A549 (cell line): ENCODE data around the gene MLLT3. TPM values are rescaled to one million over a fixed set of nuclear protein-coding genes. Genes with fewer than 3 reads are reported as not detected.
A peak's percentile ranks its signal among the peaks of the same experiment; 100 is the strongest.

Experiments
- ATAC-seq, 2 experiments: fragments of 200-7000 bp in 1 of 2; fragments of >200 bp in 1 of 2; cut with Nextera tagmentation in 1 of 2; cut with Tn5 transposase in 1 of 2; 3 replicates each; pipeline versions ENCODE4 v1.8.0 to v1.9.1; 2018 to 2020; ENCODE audit warnings: mild to moderate bottlenecking in 1 of 2, moderate library complexity in 1 of 2
- CTCF ChIA-PET: fragments of 300-600 bp; sonication (Branson Sonifier 250); formaldehyde crosslinking; extraction: SDS; loops from one replicate; lab custom pipeline; 2021; ENCODE audit warnings: antibody characterized with exemption, inconsistent platforms; lab: Yijun Ruan, JAX
- POLR2A ChIA-PET: fragments of 350-600 bp; formaldehyde crosslinking; extraction: SDS; loops from one replicate; lab custom pipeline; 2021; ENCODE audit warnings: antibody characterized with exemption, inconsistent platforms; lab: Yijun Ruan, JAX
- DNase-seq, 2 experiments: peaks; one replicate each; pipeline versions ENCODE4 v3.0.0 to v3.0.0-alpha.2; 2011 to 2016; ENCODE audit warnings: low read depth in 1 of 2, low spot score in 1 of 2
- FAIRE-seq: peaks from 2 replicates; lab custom pipeline; 2011; peaks lifted over from hg19 to GRCh38; lab: Jason Lieb, UNC
- H3K27ac ChIP-seq, 2 experiments: fragments of >200 bp; sonication (Bioruptor Twin); formaldehyde crosslinking; 3 replicates each; pipeline ENCODE4 v1.5.1; 2016 to 2017
- H3K4me1 ChIP-seq: fragments of >200 bp; sonication (Bioruptor Twin); formaldehyde crosslinking; 3 replicates; pipeline ENCODE4 v1.6.1; 2016
- H3K4me2 ChIP-seq: fragments of >200 bp; sonication (Bioruptor Twin); formaldehyde crosslinking; 3 replicates; pipeline ENCODE4 v1.6.1; 2016
- H3K4me3 ChIP-seq: fragments of >200 bp; sonication (Bioruptor Twin); formaldehyde crosslinking; 3 replicates; pipeline ENCODE4 v1.5.1; 2016
- H3K9me3 ChIP-seq: fragments of >200 bp; sonication (Bioruptor Twin); formaldehyde crosslinking; 3 replicates; pipeline ENCODE4 v1.6.1; 2016
- ATOH8 ChIP-seq: fragments of 250-450 bp; sonication (Bioruptor Pico); IDR thresholded peaks from 2 replicates; pipeline ENCODE4 v1.5.0; 2020; ENCODE audit warnings: low read depth, mild to moderate bottlenecking, moderate library complexity
- BCL3 ChIP-seq: fragments of >200 bp; sonication (Bioruptor Twin); formaldehyde crosslinking; IDR thresholded peaks from 3 replicates; pipeline ENCODE4 v1.6.1; 2016
- BHLHE40 ChIP-seq: IDR thresholded peaks from 2 replicates; pipeline ENCODE4 v1.6.1; 2012; ENCODE audit warnings: low read depth, low read length, inconsistent platforms
- CEBPB ChIP-seq, 2 experiments: fragments of >200 bp in 1 of 2; sonication (Bioruptor Twin) in 1 of 2; formaldehyde crosslinking in 1 of 2; IDR thresholded peaks; 2 replicates each; pipeline ENCODE4 v1.6.1; 2012 to 2016
- CHD2 ChIP-seq: fragments of 150-350 bp; IDR thresholded peaks from 2 replicates; pipeline ENCODE4 v1.6.1; 2014; ENCODE audit warnings: low read length; ENCODE audit not compliant: partially characterized antibody
- CHD4 ChIP-seq: fragments of 200-600 bp; sonication (generic); IDR thresholded peaks from 2 replicates; pipeline ENCODE4 v1.6.1; 2016; ENCODE audit warnings: antibody characterized with exemption, mild to moderate bottlenecking, borderline replicate concordance
- EP300 ChIP-seq, 2 experiments: fragments of >200 bp; sonication (Bioruptor Twin); formaldehyde crosslinking; IDR thresholded peaks; 2 replicates in 1 of 2; 3 replicates in 1 of 2; pipeline ENCODE4 v1.6.1; 2016 to 2017
- ESRRA ChIP-seq: fragments of 150-350 bp; IDR thresholded peaks from 2 replicates; pipeline ENCODE4 v1.6.1; 2014; ENCODE audit warnings: mild to moderate bottlenecking, low read length, borderline replicate concordance
- FOSL2 ChIP-seq, 2 experiments: fragments of 450-650 bp in 1 of 2; fragments of >200 bp in 1 of 2; sonication (Bioruptor Twin) in 1 of 2; formaldehyde crosslinking; IDR thresholded peaks; 2 replicates each; pipeline versions ENCODE4 v1.5.0 to v1.6.1; 2016 to 2020; ENCODE audit warnings: mild to moderate bottlenecking in 1 of 2, moderate library complexity in 1 of 2
- FOXS1 ChIP-seq: fragments of 250-450 bp; sonication (Bioruptor Pico); IDR thresholded peaks from 2 replicates; pipeline ENCODE4 v1.5.0; 2020; ENCODE audit warnings: mild to moderate bottlenecking, moderate library complexity
- GATA3 ChIP-seq: IDR thresholded peaks from 2 replicates; pipeline ENCODE4 v1.6.1; 2012; ENCODE audit warnings: borderline replicate concordance
- HDAC2 ChIP-seq: fragments of 200-600 bp; sonication (generic); IDR thresholded peaks from 2 replicates; pipeline ENCODE4 v1.6.1; 2016
- HEYL ChIP-seq: fragments of 250-450 bp; sonication (Bioruptor Pico); IDR thresholded peaks from 2 replicates; pipeline ENCODE4 v1.8.0; 2021; ENCODE audit warnings: mild to moderate bottlenecking, moderate library complexity
- JUN ChIP-seq, 2 experiments: fragments of >200 bp; sonication (Bioruptor Twin); formaldehyde crosslinking; IDR thresholded peaks; 2 replicates in 1 of 2; 3 replicates in 1 of 2; pipeline ENCODE4 v1.6.1; 2016 to 2017
- JUNB ChIP-seq: fragments of >200 bp; sonication (Bioruptor Twin); formaldehyde crosslinking; IDR thresholded peaks from 2 replicates; pipeline ENCODE4 v1.6.1; 2016
- KDM1A ChIP-seq: fragments of 200-600 bp; sonication (generic); IDR thresholded peaks from 2 replicates; pipeline ENCODE4 v1.6.1; 2016; ENCODE audit warnings: low read depth, mild to moderate bottlenecking
- MAFK ChIP-seq: fragments of 450-650 bp; IDR thresholded peaks from 2 replicates; pipeline ENCODE4 v1.6.1; 2014; ENCODE audit not compliant: partially characterized antibody
- NFE2L2 ChIP-seq: fragments of 150-350 bp; conservative IDR thresholded peaks from 2 replicates; pipeline ENCODE4 v1.6.1; 2014; ENCODE audit warnings: low read length
- RAD21 ChIP-seq, 2 experiments: fragments of >200 bp in 1 of 2; sonication (Bioruptor Twin) in 1 of 2; formaldehyde crosslinking in 1 of 2; IDR thresholded peaks in 1 of 2; conservative IDR thresholded peaks in 1 of 2; 2 replicates in 1 of 2; 3 replicates in 1 of 2; pipeline ENCODE4 v1.6.1; 2012 to 2018; ENCODE audit warnings: inconsistent platforms in 1 of 2
- RARB ChIP-seq: fragments of 250-450 bp; sonication (Bioruptor Pico); IDR thresholded peaks from 2 replicates; pipeline ENCODE4 v1.8.0; 2021; ENCODE audit warnings: mild to moderate bottlenecking, moderate library complexity
- RCOR1 ChIP-seq: fragments of 150-350 bp; IDR thresholded peaks from 2 replicates; pipeline ENCODE4 v1.6.1; 2014; ENCODE audit warnings: antibody characterized with exemption, low read length, low read depth
- RNF2 ChIP-seq: fragments of 200-600 bp; sonication (generic); IDR thresholded peaks from 2 replicates; pipeline ENCODE4 v1.6.1; 2016; ENCODE audit warnings: low read depth, mild to moderate bottlenecking, antibody characterized with exemption, moderate library complexity, borderline replicate concordance
- SMC3 ChIP-seq: fragments of >200 bp; sonication (Bioruptor Twin); formaldehyde crosslinking; IDR thresholded peaks from 3 replicates; pipeline ENCODE4 v1.6.1; 2018; ENCODE audit warnings: inconsistent platforms
- TFCP2L1 ChIP-seq: fragments of 250-450 bp; sonication (Bioruptor Pico); IDR thresholded peaks from 2 replicates; pipeline ENCODE4 v1.5.0; 2021; ENCODE audit warnings: mild to moderate bottlenecking
- WGBS: methylation state at CpG from one replicate; pipeline ENCODE4 v1.1.6; 2017; ENCODE audit errors: missing lambda C conversion rate; 5-methylcytosine and 5-hydroxymethylcytosine counted together
- polyA plus RNA-seq, 4 experiments: library from polyadenylated mRNA; depleted of rRNA in 3 of 4; stranded (reverse); fragments of >200 nt; fragmentation: RNase III in 1 of 4; extraction: RNeasy Plus Mini Kit Qiagen cat#74134 plus additional on column Dnase treatment in 1 of 4; gene quantifications; 2 replicates in 3 of 4; 3 replicates in 1 of 4; pipeline ENCODE4 v1.2.3, GENCODE V29; 2011 to 2017
- TF ChIP-seq, protein P1 (sequence below): IDR thresholded peaks from 2 replicates; pipeline ENCODE4 v1.6.1; 2012
- TF ChIP-seq, protein P2 (sequence below): fragments of 450-650 bp; IDR thresholded peaks from 2 replicates; pipeline ENCODE4 v1.6.1; 2014; ENCODE audit warnings: antibody characterized with exemption
- TF ChIP-seq, protein P3 (sequence below): fragments of 250-450 bp; sonication (Bioruptor Pico); IDR thresholded peaks from 2 replicates; pipeline ENCODE4 v1.5.0; 2021; ENCODE audit warnings: mild to moderate bottlenecking, moderate library complexity, borderline replicate concordance

MLLT3 gene
- polyA plus RNA-seq, 2 of the 4 experiments (the other 2 are of a cell fraction): 14.3 to 47.6 TPM

DNA sequence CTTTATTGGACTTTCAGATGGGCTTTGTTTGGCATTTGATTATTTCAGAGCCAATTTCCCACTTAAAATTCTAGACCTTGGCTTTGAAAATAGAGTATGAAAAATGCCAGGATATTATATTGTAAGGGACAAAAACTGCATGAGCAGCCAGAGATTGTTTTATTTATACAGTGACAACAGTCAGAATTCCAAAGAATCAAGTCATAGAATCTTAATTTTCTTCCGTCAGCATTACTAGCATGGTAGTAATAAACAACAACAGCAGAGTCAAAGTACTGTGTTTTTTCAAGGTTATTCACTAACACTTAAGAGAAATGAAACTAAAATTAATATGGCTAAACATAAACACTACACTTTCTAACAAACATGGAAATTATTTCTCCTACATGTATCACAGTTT, 52.2 kb downstream of the MLLT3 start:
- peak overlapping the region; percentile 80 to 82 for H3K27ac ChIP-seq
- DNase-seq: peak in 1 of 2 experiments; percentile 34

DNA sequence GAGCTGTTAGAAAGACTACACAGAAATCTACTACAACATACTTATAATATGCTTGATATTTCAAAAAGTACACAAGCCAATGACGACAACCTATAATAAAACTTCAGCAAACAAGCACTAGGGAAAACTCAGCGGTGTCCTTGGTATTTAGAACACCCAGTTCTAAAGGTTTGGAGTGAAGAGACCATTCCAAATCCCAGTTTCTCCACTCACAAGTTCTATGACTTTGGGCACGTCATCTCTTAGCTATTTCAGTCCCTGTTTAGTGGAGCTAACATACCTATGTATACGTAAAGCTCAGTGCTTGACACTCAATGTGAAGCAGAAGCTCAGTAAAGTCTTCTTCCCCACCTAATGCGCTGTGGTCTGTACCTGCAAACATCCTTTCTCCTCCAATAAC, 52.8 kb downstream of the MLLT3 start:
- FAIRE-seq: peak; percentile 65
- peak; percentile 72 to 82 for ATAC-seq
- Histone ChIP-seq H3K4me1 (peaks cover 64% of the 10 kb centered on the region), H3K4me3 (peak overlapping the region; percentile 31), H3K4me2 (peak overlapping the region; percentile 97), H3K27ac (peak overlapping the region; percentile 80 to 82), H3K9me3 (no peaks in the 10 kb centered on the region)
- under 1% methylated on average over 5 of the region's 5 CpGs for WGBS
- TF ChIP-seq, protein P1, sequence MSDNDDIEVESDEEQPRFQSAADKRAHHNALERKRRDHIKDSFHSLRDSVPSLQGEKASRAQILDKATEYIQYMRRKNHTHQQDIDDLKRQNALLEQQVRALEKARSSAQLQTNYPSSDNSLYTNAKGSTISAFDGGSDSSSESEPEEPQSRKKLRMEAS: 0 out of 2 replicates have a peak, but pooled peaks have one; percentile 12
- TF ChIP-seq CEBPB (IDR thresholded peaks at IDR 0.05): peak in 1 of 2 experiments; percentile 24; a peak in 1 of 4 replicates
- no peak for TF ChIP-seq RAD21 (conservative IDR thresholded peaks at IDR 0.05 in 1 of 2, IDR thresholded peaks at IDR 0.05 in 1 of 2)
- peak; percentile 63; the same call in 1 of the 2 replicates for TF ChIP-seq GATA3
- TF ChIP-seq JUNB: peak; percentile 29; the same call in 1 of the 2 replicates
- TF ChIP-seq HEYL: no peak
- TF ChIP-seq SMC3: no peak
- peak in 1 of 2 experiments; percentile 62 for DNase-seq
- CTCF ChIA-PET: interaction anchor here (0.9 to 1.7 kb wide), 3 partner anchors 13 to 56 kb away, joined by 3 to 5 read pairs (median 4); partner anchors contain the start of gene MLLT3
- POLR2A ChIA-PET: interaction anchor here (1.0 to 1.5 kb wide), 2 partner anchors 11 to 53 kb away, joined by 3 to 5 read pairs; partner anchors contain the start of gene MLLT3

More for the DNA sequence above, 52.2 kb downstream of the MLLT3 start:
- H3K4me1 ChIP-seq: peaks cover 60% of the 10 kb centered on the region
- peak overlapping the region; percentile 31 for H3K4me3 ChIP-seq
- ChIA-PET POLR2A (interaction anchor here (1.0 to 1.5 kb wide), 2 partner anchors 11 to 52 kb away, joined by 3 to 5 read pairs; partner anchors contain the start of gene MLLT3), CTCF (interaction anchor here (0.9 to 1.7 kb wide), 3 partner anchors 13 to 55 kb away, joined by 3 to 5 read pairs (median 4); partner anchors contain the start of gene MLLT3)
- ATAC-seq (peak; percentile 60 to 72; a peak in 4 of 6 replicates), FAIRE-seq (peak; percentile 90)
- peak overlapping the region; percentile 97 for H3K4me2 ChIP-seq
- no peaks in the 10 kb centered on the region for H3K9me3 ChIP-seq
- WGBS: 2% methylated on average over 1 of the region's 1 CpG
- TF ChIP-seq ESRRA (no peak), EP300 (IDR thresholded peaks at IDR 0.05) (no peak), CHD4 (no peak), CHD2 (no peak), HDAC2 (no peak), FOXS1 (CRISPR knock-in tag) (peak; percentile 54; the same call in 1 of the 2 replicates), ATOH8 (CRISPR knock-in tag) (no peak), BCL3 (no peak), HEYL (no peak), RCOR1 (no peak), JUNB (0 out of 2 replicates have a peak, but pooled peaks have one; percentile 5), RARB (CRISPR knock-in tag) (no peak), GATA3 (peak; percentile 34; the same call in 1 of the 2 replicates), MAFK (peak; percentile 83), NFE2L2 (no peak), BHLHE40 (no peak), TFCP2L1 (CRISPR knock-in tag) (no peak), FOSL2 (IDR thresholded peaks at IDR 0.05) (no peak), FOSL2 (CRISPR knock-in tag; IDR thresholded peaks at IDR 0.05) (peak; percentile 68), KDM1A (no peak), RNF2 (no peak), SMC3 (no peak), JUN (IDR thresholded peaks at IDR 0.05) (no peak)
- TF ChIP-seq, protein P2, sequence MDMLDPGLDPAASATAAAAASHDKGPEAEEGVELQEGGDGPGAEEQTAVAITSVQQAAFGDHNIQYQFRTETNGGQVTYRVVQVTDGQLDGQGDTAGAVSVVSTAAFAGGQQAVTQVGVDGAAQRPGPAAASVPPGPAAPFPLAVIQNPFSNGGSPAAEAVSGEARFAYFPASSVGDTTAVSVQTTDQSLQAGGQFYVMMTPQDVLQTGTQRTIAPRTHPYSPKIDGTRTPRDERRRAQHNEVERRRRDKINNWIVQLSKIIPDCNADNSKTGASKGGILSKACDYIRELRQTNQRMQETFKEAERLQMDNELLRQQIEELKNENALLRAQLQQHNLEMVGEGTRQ: no peak
- TF ChIP-seq, protein P3, sequence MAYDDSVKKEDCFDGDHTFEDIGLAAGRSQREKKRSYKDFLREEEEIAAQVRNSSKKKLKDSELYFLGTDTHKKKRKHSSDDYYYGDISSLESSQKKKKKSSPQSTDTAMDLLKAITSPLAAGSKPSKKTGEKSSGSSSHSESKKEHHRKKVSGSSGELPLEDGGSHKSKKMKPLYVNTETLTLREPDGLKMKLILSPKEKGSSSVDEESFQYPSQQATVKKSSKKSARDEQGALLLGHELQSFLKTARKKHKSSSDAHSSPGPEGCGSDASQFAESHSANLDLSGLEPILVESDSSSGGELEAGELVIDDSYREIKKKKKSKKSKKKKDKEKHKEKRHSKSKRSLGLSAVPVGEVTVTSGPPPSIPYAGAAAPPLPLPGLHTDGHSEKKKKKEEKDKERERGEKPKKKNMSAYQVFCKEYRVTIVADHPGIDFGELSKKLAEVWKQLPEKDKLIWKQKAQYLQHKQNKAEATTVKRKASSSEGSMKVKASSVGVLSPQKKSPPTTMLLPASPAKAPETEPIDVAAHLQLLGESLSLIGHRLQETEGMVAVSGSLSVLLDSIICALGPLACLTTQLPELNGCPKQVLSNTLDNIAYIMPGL (CRISPR knock-in tag): no peak
